Lower lobe of right lung (tissue), 2 donors: Measurements from ENCODE around the gene SYNE2. TPM values are rescaled to one million over a fixed set of nuclear protein-coding genes. Genes with fewer than 3 reads are reported as not detected.
A peak's percentile ranks its signal among the peaks of the same experiment; 100 is the strongest.

ENCODE experiments used
- ATAC-seq, 2 donors: fragments of 200-7000 bp; cut with Tn5 transposase; one replicate each; pipeline ENCODE4 v1.9.1; 2020 to 2022; ENCODE audit warnings: mild to moderate bottlenecking in 2 of 2, moderate library complexity in 2 of 2
- DNase-seq: peaks from one replicate; pipeline ENCODE4 v3.0.0-alpha.2; 2020
- H3K27ac ChIP-seq: fragments of 200-600 bp; one replicate; pipeline ENCODE4 v1.8.0; 2022
- H3K27me3 ChIP-seq: fragments of 200-600 bp; one replicate; pipeline ENCODE4 v1.8.0; 2022; ENCODE audit warnings: low read depth
- H3K36me3 ChIP-seq: fragments of 200-600 bp; one replicate; pipeline ENCODE4 v1.8.0; 2022; ENCODE audit warnings: mild to moderate bottlenecking
- H3K4me1 ChIP-seq: fragments of 200-600 bp; one replicate; pipeline ENCODE4 v1.8.0; 2022
- H3K4me3 ChIP-seq: fragments of 200-600 bp; one replicate; pipeline ENCODE4 v1.8.0; 2022; ENCODE audit warnings: mild to moderate bottlenecking
- H3K9me3 ChIP-seq: fragments of 200-600 bp; one replicate; pipeline ENCODE4 v1.8.0; 2022
- intact Hi-C: fragments of 100-400 bp; cut with DNase I; formaldehyde crosslinking; loops from one replicate; pipeline ENCODE4 v1.11.0; 2022
- total RNA-seq: library from RNA; stranded (reverse); fragmentation: NEBNext Ultra II Directional; extraction: Animal tissue kit (Norgen Biotek cat#: 25700); gene quantifications from one replicate; pipeline ENCODE4 v1.2.1, GENCODE V29; 2021
- TF ChIP-seq, protein P1 (sequence below): fragments of 200-600 bp; IDR thresholded peaks from one replicate; pipeline ENCODE4 v1.8.0; 2022; ENCODE audit warnings: antibody characterized with exemption, mild to moderate bottlenecking
- donor health status: DM: no; HTN: yes; CAD: no; lungs with severe emphysema.

SYNE2 gene
- total RNA-seq, 1 donor from 2014 or later: 129 TPM

DNA sequence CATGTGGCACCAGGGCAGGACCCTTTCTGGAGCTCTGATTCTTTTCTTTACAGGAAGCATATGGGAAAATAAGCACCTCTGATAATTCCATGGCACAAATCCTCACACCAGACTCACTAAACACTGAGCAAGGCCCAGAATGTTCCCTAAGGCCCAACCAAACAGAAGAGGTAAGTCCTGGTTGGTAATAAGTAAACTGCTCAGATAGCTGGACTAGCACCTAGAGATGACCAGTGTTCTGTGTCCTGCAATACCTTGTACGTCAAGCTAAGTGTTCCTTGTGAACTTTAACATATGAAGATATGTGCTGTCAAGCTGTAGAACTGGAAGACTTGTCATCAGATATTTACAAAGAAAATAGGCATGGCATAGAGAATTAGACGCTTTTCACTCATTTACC is 254.6 kb downstream of the SYNE2 start:
- Histone ChIP-seq H3K27me3 (no peaks in the 10 kb centered on the region), H3K27ac (no peak overlapping the region), H3K9me3 (no peaks in the 10 kb centered on the region), H3K36me3 (peaks cover 50% of the 10 kb centered on the region), H3K4me1 (no peaks in the 10 kb centered on the region), H3K4me3 (no peak overlapping the region)
- intact Hi-C loops: no loop called here
- no peak for DNase-seq
- ATAC-seq: no peak
- TF ChIP-seq, protein P1, sequence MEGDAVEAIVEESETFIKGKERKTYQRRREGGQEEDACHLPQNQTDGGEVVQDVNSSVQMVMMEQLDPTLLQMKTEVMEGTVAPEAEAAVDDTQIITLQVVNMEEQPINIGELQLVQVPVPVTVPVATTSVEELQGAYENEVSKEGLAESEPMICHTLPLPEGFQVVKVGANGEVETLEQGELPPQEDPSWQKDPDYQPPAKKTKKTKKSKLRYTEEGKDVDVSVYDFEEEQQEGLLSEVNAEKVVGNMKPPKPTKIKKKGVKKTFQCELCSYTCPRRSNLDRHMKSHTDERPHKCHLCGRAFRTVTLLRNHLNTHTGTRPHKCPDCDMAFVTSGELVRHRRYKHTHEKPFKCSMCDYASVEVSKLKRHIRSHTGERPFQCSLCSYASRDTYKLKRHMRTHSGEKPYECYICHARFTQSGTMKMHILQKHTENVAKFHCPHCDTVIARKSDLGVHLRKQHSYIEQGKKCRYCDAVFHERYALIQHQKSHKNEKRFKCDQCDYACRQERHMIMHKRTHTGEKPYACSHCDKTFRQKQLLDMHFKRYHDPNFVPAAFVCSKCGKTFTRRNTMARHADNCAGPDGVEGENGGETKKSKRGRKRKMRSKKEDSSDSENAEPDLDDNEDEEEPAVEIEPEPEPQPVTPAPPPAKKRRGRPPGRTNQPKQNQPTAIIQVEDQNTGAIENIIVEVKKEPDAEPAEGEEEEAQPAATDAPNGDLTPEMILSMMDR: no peak

DNA sequence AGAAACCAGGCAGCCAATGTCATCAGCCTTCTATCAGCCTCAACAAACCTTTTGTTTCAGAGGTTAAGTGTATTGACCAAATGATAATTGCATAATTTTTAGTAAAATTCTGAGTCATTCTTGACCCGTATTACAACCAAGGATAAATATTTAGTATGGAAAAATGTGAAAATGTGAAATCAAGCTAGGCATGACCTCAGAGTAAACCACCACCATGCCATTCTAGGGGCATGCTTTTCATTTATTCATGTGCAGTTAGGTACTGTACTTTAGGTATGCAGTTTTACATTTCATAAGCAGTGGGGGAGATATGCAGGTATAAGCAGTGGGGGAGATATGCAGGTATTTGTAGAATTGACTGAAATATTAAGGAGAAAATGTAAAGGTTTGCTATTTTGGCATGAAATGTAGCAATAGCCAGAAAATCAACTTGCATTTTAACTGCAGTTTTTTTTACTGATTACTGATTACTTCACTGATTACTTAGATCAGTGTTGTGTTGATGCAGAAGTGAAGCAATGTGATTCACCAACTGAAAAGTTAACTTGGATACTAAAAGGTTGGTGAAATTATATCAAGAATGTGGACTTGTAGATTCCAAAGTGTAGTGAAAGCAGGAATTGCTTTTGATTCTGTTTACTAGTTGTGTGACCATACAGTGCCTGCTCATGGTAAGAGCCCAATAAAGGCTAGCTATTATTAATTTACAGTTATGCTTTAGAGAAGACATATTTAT is 257.2 kb downstream of the SYNE2 start:
- ATAC-seq (no peak), DNase-seq (no peak)
- intact Hi-C loops: no loop called here
- H3K27ac ChIP-seq: no peak overlapping the region
- no peaks in the 10 kb centered on the region for H3K4me1 ChIP-seq
- TF ChIP-seq, protein P1: no peak
- no peaks in the 10 kb centered on the region for H3K27me3 ChIP-seq
- no peaks in the 10 kb centered on the region for H3K9me3 ChIP-seq
- peaks cover 57% of the 10 kb centered on the region for H3K36me3 ChIP-seq
- no peak overlapping the region for H3K4me3 ChIP-seq

DNA sequence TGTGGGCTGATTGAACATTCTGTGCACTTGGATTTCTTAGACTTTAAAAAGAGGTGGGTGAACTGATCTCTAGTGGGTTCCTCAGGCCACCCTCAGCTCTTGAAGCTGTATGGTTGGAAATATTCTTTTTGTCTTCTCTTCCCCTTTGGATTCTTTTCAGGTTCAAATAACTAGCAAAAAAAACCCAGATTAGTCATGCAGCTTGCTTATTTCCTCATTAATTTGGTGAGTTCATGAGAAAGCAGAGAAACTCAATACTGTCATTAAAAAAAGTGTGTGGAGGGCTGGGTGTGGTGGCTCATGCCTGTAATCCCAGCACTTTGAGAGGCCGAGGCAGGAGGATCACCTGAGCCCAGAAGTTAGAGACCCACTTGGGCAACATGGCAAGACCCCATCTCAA is 258.0 kb downstream of the SYNE2 start:
- DNase-seq (no peak), ATAC-seq (no peak)
- H3K36me3 ChIP-seq: peaks cover 58% of the 10 kb centered on the region
- no peaks in the 10 kb centered on the region for H3K27me3 ChIP-seq
- intact Hi-C loops: no loop called here
- H3K9me3 ChIP-seq: no peaks in the 10 kb centered on the region
- TF ChIP-seq, protein P1: no peak
- no peak overlapping the region for H3K27ac ChIP-seq
- no peak overlapping the region for H3K4me3 ChIP-seq
- H3K4me1 ChIP-seq: no peaks in the 10 kb centered on the region

DNA sequence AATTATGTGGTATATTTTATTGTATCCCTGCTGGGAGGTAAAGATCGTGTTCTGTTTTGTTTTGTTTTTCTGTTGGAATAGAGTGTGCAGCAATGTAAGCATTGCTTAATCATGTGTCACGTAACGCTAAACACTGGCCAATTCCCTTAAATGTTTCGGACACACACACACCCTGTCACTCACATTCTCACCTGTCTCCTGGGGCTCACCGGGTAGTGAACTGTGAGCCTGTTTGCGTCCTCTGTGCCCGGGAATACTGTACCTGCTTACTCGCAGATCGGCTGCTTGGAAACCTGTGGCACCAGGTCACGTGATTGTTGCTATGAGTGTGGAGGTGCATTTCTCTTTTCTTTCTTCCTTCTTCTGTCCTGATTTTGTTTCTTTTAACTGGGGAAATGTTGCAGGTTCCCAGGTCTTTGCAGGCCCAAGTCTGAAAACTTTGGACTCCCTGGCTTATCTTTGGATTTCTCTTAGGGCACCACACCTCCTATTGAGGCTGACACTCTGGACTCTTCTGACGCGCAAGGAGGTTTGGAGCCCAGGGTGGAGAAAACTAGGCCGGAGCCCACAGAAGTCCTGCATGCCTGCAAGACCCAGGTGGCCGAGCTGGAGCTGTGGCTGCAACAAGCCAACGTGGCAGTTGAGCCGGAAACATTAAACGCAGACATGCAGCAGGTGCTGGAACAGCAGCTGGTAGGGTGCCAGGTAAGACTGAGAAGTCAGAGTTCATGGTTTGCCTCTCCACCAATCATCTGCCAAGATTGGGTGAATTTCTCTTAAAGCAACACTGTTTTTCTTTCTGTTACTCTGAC is 260.3 kb downstream of the SYNE2 start:
- DNase-seq (no peak), ATAC-seq (peak; percentile 44 to 59)
- no peak overlapping the region for H3K27ac ChIP-seq
- no peaks in the 10 kb centered on the region for H3K4me1 ChIP-seq
- H3K9me3 ChIP-seq: no peaks in the 10 kb centered on the region
- no peaks in the 10 kb centered on the region for H3K27me3 ChIP-seq
- TF ChIP-seq, protein P1: no peak
- H3K4me3 ChIP-seq: no peak overlapping the region
- H3K36me3 ChIP-seq: peaks cover 57% of the 10 kb centered on the region
- intact Hi-C loops: no loop called here

DNA sequence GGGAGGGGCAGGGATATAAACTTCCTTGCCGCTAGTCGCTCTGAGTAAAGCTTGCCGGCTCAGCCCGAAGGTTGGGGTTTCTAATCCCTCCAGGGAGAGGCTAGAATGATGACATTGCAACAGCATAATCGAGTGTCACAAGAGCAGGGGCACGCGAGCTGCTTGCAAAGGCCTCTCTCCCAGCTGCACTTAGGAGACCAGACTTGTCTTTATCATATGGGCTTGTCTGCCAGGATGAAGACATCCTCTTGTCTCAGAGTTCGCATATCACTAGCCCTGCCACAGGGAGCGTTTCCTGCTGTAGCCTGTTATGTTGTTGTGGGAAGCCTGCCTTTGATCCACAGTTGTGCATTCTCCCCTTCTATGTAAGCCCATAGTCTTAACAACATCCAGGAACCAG is 261.4 kb downstream of the SYNE2 start:
- TF ChIP-seq, protein P1: no peak
- H3K36me3 ChIP-seq: peaks cover 63% of the 10 kb centered on the region
- no peaks in the 10 kb centered on the region for H3K27me3 ChIP-seq
- H3K4me3 ChIP-seq: no peak overlapping the region
- intact Hi-C loops: no loop called here
- no peaks in the 10 kb centered on the region for H3K4me1 ChIP-seq
- ATAC-seq: no peak
- H3K27ac ChIP-seq: no peak overlapping the region
- H3K9me3 ChIP-seq: no peaks in the 10 kb centered on the region
- no peak for DNase-seq
